Vagina (tissue), 2 donors: ENCODE results near the gene WDFY2. TPM values are rescaled to one million over a fixed set of nuclear protein-coding genes. Genes with fewer than 3 reads are reported as not detected.

ENCODE experiments used
- DNase-seq, 2 donors: peaks; one replicate each; pipeline ENCODE4 v3.0.0-alpha.2; 2017; ENCODE audit errors: extremely low spot score in 2 of 2
- H3K27ac ChIP-seq: fragments of 200-600 bp; sonication (generic); one replicate; pipeline ENCODE4 v1.5.1; 2019
- H3K27me3 ChIP-seq: fragments of 200-600 bp; sonication (generic); one replicate; pipeline ENCODE4 v1.5.1; 2019
- H3K36me3 ChIP-seq, 2 donors: fragments of 200-600 bp; sonication (generic); one replicate each; pipeline ENCODE4 v1.5.1; 2017 to 2019
- H3K4me1 ChIP-seq: fragments of 200-600 bp; sonication (generic); one replicate; pipeline ENCODE4 v1.5.1; 2019
- H3K4me3 ChIP-seq, 2 donors: fragments of 200-600 bp; sonication (generic); 1 replicate in 1 of 2; 2 replicates in 1 of 2; pipeline ENCODE4 v1.5.1; 2016 to 2019
- H3K9me3 ChIP-seq: fragments of 200-600 bp; sonication (generic); one replicate; pipeline ENCODE4 v1.5.1; 2019
- CTCF ChIP-seq, 3 experiments: fragments of 450-650 bp in 2 of 3; fragments of 200-600 bp in 1 of 3; sonication (generic) in 1 of 3; IDR thresholded peaks; one replicate each; pipeline ENCODE4 v1.5.1; 2017 to 2019; ENCODE audit warnings: antibody characterized with exemption in 3 of 3, mild to moderate bottlenecking in 2 of 3, moderate library complexity in 2 of 3
- POLR2A ChIP-seq, 2 donors: fragments of 450-650 bp; IDR thresholded peaks; one replicate each; pipeline ENCODE4 v1.6.1; 2017; ENCODE audit warnings: antibody characterized with exemption in 2 of 2, mild to moderate bottlenecking in 2 of 2, moderate library complexity in 2 of 2
- POLR2AphosphoS5 ChIP-seq, 2 donors: sonication (generic); formaldehyde crosslinking; IDR thresholded peaks; one replicate each; pipeline ENCODE4 v1.9.0; 2017; ENCODE audit warnings: antibody characterized with exemption in 2 of 2, mild to moderate bottlenecking in 2 of 2, low read depth in 1 of 2; ENCODE audit not compliant: insufficient read depth in 1 of 2
- intact Hi-C: fragments of 100-400 bp; cut with DNase I; formaldehyde crosslinking; loops from one replicate; pipeline ENCODE4 v1.15.1; 2023
- total RNA-seq: library from RNA; depleted of rRNA; stranded (reverse); fragments of >200 nt; gene quantifications from one replicate; pipeline ENCODE4 v1.2.3, GENCODE V29; 2016

The WDFY2 gene
- total RNA-seq, 1 donor from 2014 or later = 26.3 TPM

GRCh38 chr13:51549593-51549992 is 34.7 kb upstream of the WDFY2 start:
- Histone ChIP-seq H3K9me3 (no peaks in the 10 kb centered on the region), H3K4me1 (no peaks in the 10 kb centered on the region), H3K27ac (no peak overlapping the region), H3K27me3 (no peaks in the 10 kb centered on the region), H3K4me3 (no peak overlapping the region), H3K36me3 (no peaks in the 10 kb centered on the region)
- intact Hi-C loops = no loop called here
- no peak for DNase-seq
- TF ChIP-seq POLR2A (IDR thresholded peaks at IDR 0.05) = no peak
- no peak for TF ChIP-seq POLR2AphosphoS5 (IDR thresholded peaks at IDR 0.05; ENCODE audit: insufficient read depth in 1 of 2, low read depth in 1 of 2)
- no peak for TF ChIP-seq CTCF (IDR thresholded peaks at IDR 0.05)

GRCh38 chr13:51550151-51550550 is 34.1 kb upstream of the WDFY2 start:
- no peak overlapping the region for H3K4me3 ChIP-seq
- no peak for DNase-seq
- H3K36me3 ChIP-seq = no peaks in the 10 kb centered on the region
- TF ChIP-seq POLR2AphosphoS5 (IDR thresholded peaks at IDR 0.05; ENCODE audit: insufficient read depth in 1 of 2, low read depth in 1 of 2) (no peak), CTCF (IDR thresholded peaks at IDR 0.05) (no peak), POLR2A (IDR thresholded peaks at IDR 0.05) (no peak)
- H3K27ac ChIP-seq = no peak overlapping the region
- no peaks in the 10 kb centered on the region for H3K4me1 ChIP-seq
- intact Hi-C loops = no loop called here
- H3K27me3 ChIP-seq = no peaks in the 10 kb centered on the region
- no peaks in the 10 kb centered on the region for H3K9me3 ChIP-seq

- Histone ChIP-seq H3K4me1 (no peaks in the 10 kb centered on the region), H3K27me3 (no peaks in the 10 kb centered on the region), H3K27ac (no peak overlapping the region), H3K9me3 (no peaks in the 10 kb centered on the region), H3K36me3 (no peaks in the 10 kb centered on the region), H3K4me3 (no peak overlapping the region)
- intact Hi-C loops = no loop called here
- TF ChIP-seq CTCF (IDR thresholded peaks at IDR 0.05) = no peak
- no peak for TF ChIP-seq POLR2AphosphoS5 (IDR thresholded peaks at IDR 0.05; ENCODE audit: insufficient read depth in 1 of 2, low read depth in 1 of 2)
- TF ChIP-seq POLR2A (IDR thresholded peaks at IDR 0.05) = no peak
- no peak for DNase-seq
Measured at GRCh38 chr13:51551416-51551815, 32.8 kb upstream of the WDFY2 start.

- H3K4me1 ChIP-seq = no peaks in the 10 kb centered on the region
- no peaks in the 10 kb centered on the region for H3K36me3 ChIP-seq
- no peaks in the 10 kb centered on the region for H3K27me3 ChIP-seq
- H3K4me3 ChIP-seq = no peak overlapping the region
- intact Hi-C loops = no loop called here
- no peak overlapping the region for H3K27ac ChIP-seq
- TF ChIP-seq POLR2A (IDR thresholded peaks at IDR 0.05) (no peak), POLR2AphosphoS5 (IDR thresholded peaks at IDR 0.05; ENCODE audit: insufficient read depth in 1 of 2, low read depth in 1 of 2) (no peak), CTCF (IDR thresholded peaks at IDR 0.05) (no peak)
- no peak for DNase-seq
- H3K9me3 ChIP-seq = no peaks in the 10 kb centered on the region
Measured at GRCh38 chr13:51552027-51552426, 32.2 kb upstream of the WDFY2 start.

GRCh38 chr13:51553531-51553930 is 30.7 kb upstream of the WDFY2 start:
- Histone ChIP-seq H3K4me1 (peaks cover 15% of the 10 kb centered on the region), H3K9me3 (no peaks in the 10 kb centered on the region), H3K27me3 (no peaks in the 10 kb centered on the region), H3K36me3 (no peaks in the 10 kb centered on the region), H3K4me3 (no peak overlapping the region), H3K27ac (no peak overlapping the region)
- no peak for DNase-seq
- intact Hi-C loops = no loop called here
- TF ChIP-seq CTCF (IDR thresholded peaks at IDR 0.05) = no peak
- no peak for TF ChIP-seq POLR2A (IDR thresholded peaks at IDR 0.05)
- TF ChIP-seq POLR2AphosphoS5 (IDR thresholded peaks at IDR 0.05; ENCODE audit: insufficient read depth in 1 of 2, low read depth in 1 of 2) = no peak
